Measurements from ENCODE around the gene GPC3. TPM values are rescaled to one million over a fixed set of nuclear protein-coding genes. Genes with fewer than 3 reads are reported as not detected.
A peak's percentile ranks its signal among the peaks of the same experiment; 100 is the strongest.

Gene GPC3
- total RNA-seq, 2 donors from 2014 or later = 1.9 to 2.0 TPM

- H3K36me3 ChIP-seq = no peaks in the 10 kb centered on the region
- H3K27ac ChIP-seq = no peak overlapping the region
- no peaks in the 10 kb centered on the region for H3K27me3 ChIP-seq
- no peak overlapping the region for H3K9ac ChIP-seq (ENCODE audit: low read depth in 2 of 2, low read length in 2 of 2)
- no peak overlapping the region for H3K4me3 ChIP-seq
- intact Hi-C loops (cut with DNase I) = loop anchor here (10.0 kb wide), 1 partner anchor 128 kb away; no protein-coding TSS in a partner anchor
- no peak for DNase-seq
- H3K9me3 ChIP-seq = no peaks in the 10 kb centered on the region
- H3K4me1 ChIP-seq = no peaks in the 10 kb centered on the region
- no peak for TF ChIP-seq CTCF (IDR thresholded peaks at IDR 0.05)
Measured at GRCh38 chrX:133923113-133923512, 62.3 kb downstream of the GPC3 start.

- TF ChIP-seq CTCF (IDR thresholded peaks at IDR 0.05) = no peak
- intact Hi-C loops (cut with DNase I) = loop anchor here (10.0 kb wide), 1 partner anchor 128 kb away; no protein-coding TSS in a partner anchor
- no peak overlapping the region for H3K4me3 ChIP-seq
- no peaks in the 10 kb centered on the region for H3K9me3 ChIP-seq
- no peaks in the 10 kb centered on the region for H3K4me1 ChIP-seq
- H3K9ac ChIP-seq (ENCODE audit: low read depth in 2 of 2, low read length in 2 of 2) = no peak overlapping the region
- H3K27me3 ChIP-seq = no peaks in the 10 kb centered on the region
- DNase-seq = no peak
- no peaks in the 10 kb centered on the region for H3K36me3 ChIP-seq
- H3K27ac ChIP-seq = no peak overlapping the region
Measured at GRCh38 chrX:133922390-133922771, 63.0 kb downstream of the GPC3 start.

GRCh38 chrX:133921764-133922389 lies 63.5 kb downstream of the GPC3 start:
- TF ChIP-seq CTCF (IDR thresholded peaks at IDR 0.05) = peak; percentile 50
- H3K36me3 ChIP-seq = no peaks in the 10 kb centered on the region
- H3K4me1 ChIP-seq = no peaks in the 10 kb centered on the region
- no peak overlapping the region for H3K4me3 ChIP-seq
- H3K9me3 ChIP-seq = no peaks in the 10 kb centered on the region
- no peak overlapping the region for H3K9ac ChIP-seq (ENCODE audit: low read depth in 2 of 2, low read length in 2 of 2)
- intact Hi-C loops (cut with DNase I) = loop anchor here (10.0 kb wide), 1 partner anchor 127 kb away; no protein-coding TSS in a partner anchor
- no peak overlapping the region for H3K27ac ChIP-seq
- DNase-seq = peak; percentile 62
- H3K27me3 ChIP-seq = no peaks in the 10 kb centered on the region

GRCh38 chrX:133921086-133921485 lies 64.3 kb downstream of the GPC3 start:
- Histone ChIP-seq H3K9ac (ENCODE audit: low read depth in 2 of 2, low read length in 2 of 2) (no peak overlapping the region), H3K36me3 (no peaks in the 10 kb centered on the region), H3K27ac (no peak overlapping the region), H3K4me3 (no peak overlapping the region), H3K4me1 (no peaks in the 10 kb centered on the region), H3K27me3 (no peaks in the 10 kb centered on the region), H3K9me3 (no peaks in the 10 kb centered on the region)
- DNase-seq = no peak
- TF ChIP-seq CTCF (IDR thresholded peaks at IDR 0.05) = no peak
- intact Hi-C loops (cut with DNase I) = loop anchor here (10.0 kb wide), 1 partner anchor 126 kb away; no protein-coding TSS in a partner anchor

GRCh38 chrX:133918361-133918771 lies 67.0 kb downstream of the GPC3 start:
- Histone ChIP-seq H3K9me3 (no peaks in the 10 kb centered on the region), H3K27ac (no peak overlapping the region), H3K4me3 (no peak overlapping the region), H3K9ac (ENCODE audit: low read depth in 2 of 2, low read length in 2 of 2) (no peak overlapping the region), H3K4me1 (no peaks in the 10 kb centered on the region), H3K36me3 (no peaks in the 10 kb centered on the region), H3K27me3 (no peaks in the 10 kb centered on the region)
- intact Hi-C loops (cut with DNase I) = no loop called here
- no peak for DNase-seq
- no peak for TF ChIP-seq CTCF (IDR thresholded peaks at IDR 0.05)
